IPS-18a (cell line): ENCODE results near the gene SNCAIP.
A peak's percentile ranks its signal among the peaks of the same experiment; 100 is the strongest.
"Not testable (repeated sequence)": the region's sequence is repeated elsewhere in the genome, so short reads cannot be mapped to it uniquely, and the experiment has no call there.

Experiments used
- H3K27ac ChIP-seq: one replicate; pipeline ENCODE4 v1.5.1; 2013; ENCODE audit warnings: low read length
- H3K27me3 ChIP-seq: one replicate; pipeline ENCODE4 v1.6.1; 2013; ENCODE audit warnings: mild to moderate bottlenecking, low read length; ENCODE audit not compliant: control insufficient read depth, insufficient read depth
- H3K36me3 ChIP-seq: one replicate; pipeline ENCODE4 v1.6.1; 2013; ENCODE audit warnings: low read depth, low read length; ENCODE audit not compliant: control insufficient read depth
- H3K4me1 ChIP-seq: one replicate; pipeline ENCODE4 v1.6.1; 2013; ENCODE audit warnings: low read depth, low read length; ENCODE audit not compliant: control insufficient read depth
- H3K4me3 ChIP-seq: one replicate; pipeline ENCODE4 v1.5.1; 2013; ENCODE audit warnings: low read length
- H3K9ac ChIP-seq: one replicate; pipeline ENCODE4 v1.6.1; 2013; ENCODE audit warnings: mild to moderate bottlenecking, low read length, moderate library complexity
- H3K9me3 ChIP-seq: one replicate; pipeline ENCODE4 v1.6.1; 2013; ENCODE audit warnings: low read depth, low read length; ENCODE audit not compliant: control insufficient read depth

SNCAIP gene

DNA sequence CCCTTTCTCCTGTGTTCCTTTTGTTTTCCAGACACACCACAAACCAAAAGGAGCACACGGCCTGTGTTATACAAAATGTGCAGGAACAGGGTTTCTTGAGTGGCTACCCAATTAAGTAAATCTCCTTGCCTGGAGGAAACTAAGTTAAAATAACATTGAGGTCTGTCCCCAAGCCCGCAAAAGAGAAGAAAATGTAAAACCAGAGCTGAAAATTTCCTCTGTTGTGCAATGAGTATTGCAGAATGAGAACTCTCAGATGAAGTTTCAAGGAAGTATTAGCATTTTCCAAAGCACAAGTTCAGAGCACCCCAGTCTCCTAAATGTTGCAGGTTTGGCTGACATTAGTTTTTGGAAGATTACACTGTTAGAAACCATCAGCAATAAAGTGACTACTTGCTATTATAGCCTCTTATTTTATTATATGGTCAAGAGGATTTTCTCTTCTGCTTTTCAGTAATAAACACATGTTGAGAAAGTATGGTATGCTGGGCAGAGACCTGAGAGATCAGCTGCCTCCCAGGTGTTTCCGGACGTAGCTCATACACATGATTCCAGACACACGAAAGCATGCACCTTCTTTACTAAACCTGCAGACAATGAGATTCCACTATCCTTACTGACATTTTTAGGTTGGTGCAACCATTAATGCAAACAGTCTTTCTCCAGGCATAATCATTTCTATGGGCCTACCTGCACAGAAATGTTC lies 161.3 kb downstream of the SNCAIP start:
- peaks cover 35% of the 10 kb centered on the region for H3K4me1 ChIP-seq
- H3K4me3 ChIP-seq: no peak overlapping the region
- H3K9me3 ChIP-seq: no peaks in the 10 kb centered on the region
- H3K27ac ChIP-seq: peak overlapping the region; percentile 36
- no peaks in the 10 kb centered on the region for H3K36me3 ChIP-seq
- H3K9ac ChIP-seq: no peak overlapping the region
- no peaks in the 10 kb centered on the region for H3K27me3 ChIP-seq

DNA sequence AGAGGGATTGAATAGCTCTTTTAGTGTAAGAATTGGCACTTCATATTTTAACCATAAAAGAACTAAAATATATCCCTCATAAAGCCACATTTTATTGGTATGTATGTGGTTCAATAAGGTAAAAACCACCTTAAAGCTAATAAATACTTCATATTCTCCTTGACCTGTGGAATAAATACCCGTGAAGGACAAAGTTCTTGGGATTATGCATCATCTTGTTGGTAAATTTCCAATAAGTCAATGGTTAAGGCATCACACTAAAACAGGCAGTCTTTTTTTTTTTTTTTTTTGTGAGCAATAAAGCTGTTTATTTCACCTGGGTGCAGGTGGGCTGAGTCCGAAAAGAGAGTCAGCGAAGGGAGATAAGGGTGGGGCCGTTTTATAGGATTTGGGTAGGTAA lies 161.9 kb downstream of the SNCAIP start:
- H3K4me1 ChIP-seq: peaks cover 35% of the 10 kb centered on the region
- no peak overlapping the region for H3K4me3 ChIP-seq
- H3K9ac ChIP-seq: no peak overlapping the region
- no peaks in the 10 kb centered on the region for H3K36me3 ChIP-seq
- H3K27ac ChIP-seq: peak overlapping the region; percentile 36
- no peaks in the 10 kb centered on the region for H3K9me3 ChIP-seq
- no peaks in the 10 kb centered on the region for H3K27me3 ChIP-seq

DNA sequence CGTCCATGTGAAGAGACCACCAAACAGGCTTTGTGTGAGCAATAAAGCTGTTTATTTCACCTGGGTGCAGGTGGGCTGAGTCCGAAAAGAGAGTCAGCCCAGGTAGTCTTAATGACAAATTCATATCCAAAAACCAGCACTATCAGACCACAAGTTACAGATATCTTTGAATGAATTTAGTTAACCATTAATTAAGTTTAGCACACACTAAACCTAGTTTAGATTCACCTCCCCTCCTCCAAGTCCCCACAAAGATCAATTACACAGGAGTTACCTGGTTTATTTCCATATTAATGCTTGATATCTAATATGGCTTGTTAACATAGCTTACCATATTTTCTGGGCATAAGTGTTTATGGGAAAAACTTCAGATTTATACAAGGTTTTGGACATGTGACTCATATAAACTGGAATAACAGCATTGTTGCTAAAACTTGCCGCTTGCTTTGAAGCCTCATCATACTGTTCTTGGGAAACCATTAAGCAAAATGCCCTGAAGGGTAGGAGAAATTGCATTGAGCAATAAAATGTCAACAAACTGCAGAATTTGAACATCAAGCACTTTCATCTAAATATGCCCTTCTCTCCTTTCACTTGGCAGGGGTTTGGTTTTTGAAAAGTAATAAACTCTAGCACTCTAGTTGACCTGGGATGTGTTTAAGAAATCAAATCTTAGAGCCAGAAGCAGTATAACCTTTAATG lies 166.9 kb downstream of the SNCAIP start:
- H3K27ac ChIP-seq: no peak overlapping the region

DNA sequence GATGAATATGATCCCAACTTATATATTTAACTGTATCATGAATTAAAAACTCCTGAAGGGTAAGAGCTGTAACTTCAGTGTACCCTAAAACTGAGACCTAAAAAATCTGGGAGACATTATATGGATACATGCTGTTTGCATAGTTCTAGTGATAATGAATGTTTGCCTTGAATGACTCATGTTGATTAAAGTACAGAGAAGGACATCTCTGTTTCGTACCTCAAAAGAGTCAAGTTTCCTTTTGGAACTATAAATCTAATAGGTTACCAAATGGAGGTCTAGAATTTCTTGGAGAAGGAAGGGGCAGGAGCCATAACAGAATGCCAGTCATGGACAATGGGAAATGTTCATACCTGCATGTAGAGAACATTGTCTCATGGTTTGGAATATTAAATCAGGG lies 168.1 kb downstream of the SNCAIP start:
- Histone ChIP-seq H3K9me3 (no peaks in the 10 kb centered on the region), H3K27me3 (no peaks in the 10 kb centered on the region), H3K4me1 (no peaks in the 10 kb centered on the region), H3K4me3 (no peak overlapping the region), H3K27ac (no peak overlapping the region), H3K36me3 (no peaks in the 10 kb centered on the region), H3K9ac (no peak overlapping the region)

More for the DNA sequence above, 166.9 kb downstream of the SNCAIP start:
- H3K27me3 ChIP-seq: no peaks in the 10 kb centered on the region
- peaks cover 5% of the 10 kb centered on the region for H3K4me1 ChIP-seq
- H3K9ac ChIP-seq: no peak overlapping the region
- H3K36me3 ChIP-seq: no peaks in the 10 kb centered on the region
- H3K9me3 ChIP-seq: no peaks in the 10 kb centered on the region
- H3K4me3 ChIP-seq: no peak overlapping the region

DNA sequence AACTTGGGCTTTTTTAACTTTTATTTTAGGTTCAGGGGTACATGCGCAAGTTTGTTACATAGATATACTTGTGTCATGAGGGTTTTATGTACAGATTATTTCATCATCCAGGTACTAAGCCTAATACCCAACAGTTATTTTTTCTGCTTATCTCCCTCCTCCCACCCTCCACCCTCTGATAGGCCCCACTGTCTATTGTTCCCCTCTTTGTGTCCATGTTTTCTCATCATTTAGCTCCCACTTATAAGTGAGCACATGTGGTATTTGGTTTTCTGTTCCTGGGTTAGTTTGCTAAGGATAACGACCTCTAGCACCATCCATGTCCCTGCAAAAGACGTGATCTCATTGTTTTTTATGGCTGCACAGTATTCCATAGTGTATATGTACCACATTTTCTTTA lies 172.1 kb downstream of the SNCAIP start:
- no peak overlapping the region for H3K9ac ChIP-seq

DNA sequence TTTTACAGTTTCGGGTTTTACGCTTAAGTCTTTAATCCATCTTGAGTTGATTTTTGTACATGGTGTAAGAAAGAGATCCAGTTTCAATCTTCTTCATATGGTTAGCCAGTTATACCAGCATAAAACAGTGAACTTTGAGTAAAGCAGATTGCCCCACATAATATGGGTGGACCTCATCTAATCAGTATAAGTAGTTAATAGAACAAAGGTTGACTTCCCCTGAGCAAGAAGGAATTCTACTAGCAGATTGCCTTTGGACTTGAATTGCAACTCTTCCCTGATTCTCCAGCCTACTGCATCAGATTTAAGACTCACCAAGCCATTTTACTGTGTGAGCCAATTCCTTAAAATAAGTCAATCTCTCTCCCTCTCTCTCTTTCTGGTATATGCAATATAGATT lies 173.2 kb downstream of the SNCAIP start:
- no peaks in the 10 kb centered on the region for H3K9me3 ChIP-seq
- H3K27me3 ChIP-seq: no peaks in the 10 kb centered on the region
- no peak overlapping the region for H3K27ac ChIP-seq
- H3K36me3 ChIP-seq: no peaks in the 10 kb centered on the region
- H3K9ac ChIP-seq: no peak overlapping the region
- no peaks in the 10 kb centered on the region for H3K4me1 ChIP-seq
- no peak overlapping the region for H3K4me3 ChIP-seq

More for the DNA sequence above, 172.1 kb downstream of the SNCAIP start:
- no peaks in the 10 kb centered on the region for H3K36me3 ChIP-seq
- H3K4me3 ChIP-seq: no peak overlapping the region
- no peaks in the 10 kb centered on the region for H3K9me3 ChIP-seq
- no peaks in the 10 kb centered on the region for H3K27me3 ChIP-seq
- H3K4me1 ChIP-seq: no peaks in the 10 kb centered on the region
- no peak overlapping the region for H3K27ac ChIP-seq

DNA sequence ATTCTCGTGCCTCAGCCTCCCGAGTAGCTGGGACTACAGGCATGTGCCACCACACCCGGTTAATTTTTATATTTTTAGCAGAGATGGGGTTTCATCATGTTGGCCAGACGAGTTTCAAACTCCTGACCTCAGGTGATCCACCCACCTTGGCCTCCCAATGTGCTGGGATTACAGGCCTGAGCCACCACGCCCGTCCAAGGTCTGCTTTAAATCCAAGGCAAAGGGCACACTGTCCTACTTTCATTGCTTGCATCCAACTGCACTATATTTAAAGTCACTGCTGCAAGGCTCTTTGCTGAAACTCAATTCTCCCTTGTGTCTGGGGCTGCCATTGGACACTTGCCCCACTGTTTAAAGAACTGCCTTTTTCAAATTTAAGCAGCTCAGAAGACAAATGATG lies 174.6 kb downstream of the SNCAIP start:
- H3K9me3 ChIP-seq, H3K36me3 ChIP-seq, H3K27me3 ChIP-seq, H3K9ac ChIP-seq, H3K27ac ChIP-seq, H3K4me1 ChIP-seq, H3K4me3 ChIP-seq: not testable (repeated sequence)

DNA sequence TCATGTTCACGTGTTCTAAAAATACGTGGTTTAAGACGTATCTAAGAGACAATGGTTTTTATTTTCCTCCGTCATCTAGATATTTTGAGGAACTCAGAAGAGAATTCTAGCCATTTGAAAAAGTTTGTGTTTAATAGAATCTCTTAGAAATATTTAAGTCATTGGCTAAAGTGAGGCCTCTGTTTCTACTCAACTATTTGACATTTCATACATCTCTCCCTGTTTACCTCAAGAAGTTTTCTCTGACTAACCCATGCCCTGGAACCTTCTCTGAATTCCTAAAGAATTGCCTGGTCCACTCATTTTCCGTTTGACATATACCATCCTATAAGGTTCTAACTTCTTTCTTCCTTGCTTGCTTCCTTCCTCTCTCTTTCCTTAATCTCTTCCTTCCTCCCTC lies 178.7 kb downstream of the SNCAIP start:
- H3K4me3 ChIP-seq: no peak overlapping the region
- H3K4me1 ChIP-seq: no peaks in the 10 kb centered on the region
- H3K9me3 ChIP-seq: no peaks in the 10 kb centered on the region
- no peak overlapping the region for H3K27ac ChIP-seq
- no peaks in the 10 kb centered on the region for H3K27me3 ChIP-seq
- H3K9ac ChIP-seq: no peak overlapping the region
- H3K36me3 ChIP-seq: no peaks in the 10 kb centered on the region

DNA sequence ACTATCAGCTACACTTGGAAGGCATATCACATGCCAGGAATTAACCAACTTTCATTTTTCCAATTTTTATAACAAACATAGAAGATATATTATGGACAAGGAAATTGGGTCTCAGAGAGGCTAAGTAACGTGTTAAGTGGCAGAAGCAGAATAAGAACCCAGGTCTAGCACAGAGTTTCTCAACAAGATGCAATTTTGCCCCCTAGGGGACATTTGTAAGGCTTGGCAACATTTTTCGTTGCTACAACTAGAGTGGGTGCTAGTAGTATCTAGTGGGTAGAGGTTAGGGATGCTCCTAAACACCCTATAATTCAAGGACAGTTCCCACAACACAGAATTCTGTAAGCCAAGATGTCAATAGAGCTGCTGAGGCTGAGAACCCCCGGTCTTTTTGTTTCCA lies 180.6 kb downstream of the SNCAIP start:
- H3K4me3 ChIP-seq: no peak overlapping the region
- no peak overlapping the region for H3K27ac ChIP-seq
- H3K4me1 ChIP-seq: peaks cover 2% of the 10 kb centered on the region
- H3K9me3 ChIP-seq: no peaks in the 10 kb centered on the region
- no peak overlapping the region for H3K9ac ChIP-seq
- H3K27me3 ChIP-seq: no peaks in the 10 kb centered on the region
- H3K36me3 ChIP-seq: no peaks in the 10 kb centered on the region

DNA sequence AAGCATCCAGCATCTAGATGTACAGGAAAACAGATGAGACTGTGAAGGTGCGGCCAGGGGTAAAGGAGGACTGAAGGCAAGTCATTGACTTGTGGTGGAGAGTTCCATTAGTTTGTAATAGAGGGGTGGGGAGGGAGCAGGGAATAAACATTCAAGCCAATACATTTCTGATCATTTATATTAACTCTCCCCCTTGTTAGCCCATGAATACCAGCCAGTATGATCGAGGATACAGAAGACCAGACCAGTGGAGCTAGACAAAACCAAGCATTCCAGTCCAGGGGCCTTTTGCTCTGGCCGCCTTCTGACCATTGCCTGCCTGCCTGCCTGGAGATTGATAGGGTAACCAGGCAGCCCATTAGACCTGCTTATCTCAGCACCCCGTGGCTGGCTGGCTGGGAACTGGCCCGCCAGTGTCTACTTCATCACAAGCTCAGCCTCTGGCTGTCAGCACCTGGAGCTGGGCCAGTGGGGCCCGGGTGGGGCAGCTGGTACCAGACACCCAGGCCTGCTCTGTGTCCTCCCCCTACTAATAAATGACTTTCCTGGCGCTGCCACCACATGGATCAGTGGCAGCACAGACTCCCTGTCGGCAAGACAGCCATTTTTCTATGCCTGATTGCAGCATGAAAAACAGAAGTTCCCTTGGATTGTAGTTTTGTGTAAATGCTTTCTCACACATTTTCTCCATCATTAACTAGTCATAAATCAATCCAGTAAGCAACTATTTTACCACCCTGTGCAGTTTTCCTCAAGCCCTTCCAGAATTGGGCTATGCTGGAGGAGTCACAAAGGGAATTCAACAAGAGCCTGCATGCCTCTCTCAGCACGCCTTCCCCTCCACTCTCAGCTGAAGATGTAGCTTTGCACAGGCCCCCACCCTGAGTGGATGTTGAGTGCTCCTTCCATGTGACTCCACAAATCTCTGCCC lies 181.3 kb downstream of the SNCAIP start:
- no peaks in the 10 kb centered on the region for H3K9me3 ChIP-seq
- no peak overlapping the region for H3K9ac ChIP-seq
- no peaks in the 10 kb centered on the region for H3K27me3 ChIP-seq
- no peak overlapping the region for H3K27ac ChIP-seq
- no peak overlapping the region for H3K4me3 ChIP-seq
- H3K36me3 ChIP-seq: no peaks in the 10 kb centered on the region
- peaks cover 5% of the 10 kb centered on the region for H3K4me1 ChIP-seq

DNA sequence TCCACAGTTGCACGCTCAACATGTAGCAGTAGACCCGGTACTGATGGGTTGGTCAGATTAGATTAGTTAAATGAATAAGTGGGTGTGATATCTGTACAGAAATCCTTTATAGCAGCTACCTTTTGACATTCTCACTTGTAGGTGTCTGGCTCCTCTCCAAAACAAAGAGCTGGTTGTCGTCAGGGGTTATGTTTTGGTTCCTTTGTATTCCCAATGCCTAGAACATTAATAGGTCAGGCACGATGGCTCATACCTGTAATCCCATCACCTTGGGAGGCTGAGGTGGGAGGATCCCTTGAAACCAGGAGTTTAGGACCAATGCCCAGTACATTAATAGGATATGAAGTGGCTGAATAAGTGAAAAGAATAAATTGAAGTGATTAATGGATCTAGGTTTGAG lies 182.1 kb downstream of the SNCAIP start:
- H3K4me1 ChIP-seq: peaks cover 12% of the 10 kb centered on the region
- H3K27ac ChIP-seq: no peak overlapping the region
- no peaks in the 10 kb centered on the region for H3K9me3 ChIP-seq
- no peaks in the 10 kb centered on the region for H3K27me3 ChIP-seq
- no peak overlapping the region for H3K4me3 ChIP-seq
- H3K36me3 ChIP-seq: no peaks in the 10 kb centered on the region
- H3K9ac ChIP-seq: no peak overlapping the region
